DMS 273 (cell line): ENCODE measurements around the gene UBE2V1.
"Not testable (repeated sequence)": the region's sequence is repeated elsewhere in the genome, so short reads cannot be mapped to it uniquely, and the experiment has no call there.

Experiments used
- DNase-seq: peaks from one replicate; lab custom pipeline; 2025; ENCODE audit not compliant: unreplicated experiment; lab: John Stamatoyannopoulos, UW

Gene UBE2V1

DNA sequence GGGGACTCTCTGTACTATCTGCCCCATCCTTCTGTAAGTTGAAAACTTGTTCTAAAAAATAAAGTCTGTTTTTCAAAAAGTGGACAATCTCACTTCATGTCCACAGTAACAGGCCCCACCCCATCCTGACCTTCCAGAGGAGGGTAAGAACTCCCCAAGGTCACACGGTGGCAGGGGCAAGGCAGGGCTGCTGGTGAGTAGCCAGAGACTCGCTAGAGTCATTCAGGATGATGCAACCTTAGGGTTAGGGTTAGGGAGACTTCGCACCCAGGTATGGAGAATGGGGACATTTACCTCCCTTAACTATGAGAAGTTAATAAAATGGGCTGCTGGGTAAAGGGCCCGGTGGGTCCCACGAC, 25.1 kb upstream of the UBE2V1 start:
- DNase-seq, result no peak

DNA sequence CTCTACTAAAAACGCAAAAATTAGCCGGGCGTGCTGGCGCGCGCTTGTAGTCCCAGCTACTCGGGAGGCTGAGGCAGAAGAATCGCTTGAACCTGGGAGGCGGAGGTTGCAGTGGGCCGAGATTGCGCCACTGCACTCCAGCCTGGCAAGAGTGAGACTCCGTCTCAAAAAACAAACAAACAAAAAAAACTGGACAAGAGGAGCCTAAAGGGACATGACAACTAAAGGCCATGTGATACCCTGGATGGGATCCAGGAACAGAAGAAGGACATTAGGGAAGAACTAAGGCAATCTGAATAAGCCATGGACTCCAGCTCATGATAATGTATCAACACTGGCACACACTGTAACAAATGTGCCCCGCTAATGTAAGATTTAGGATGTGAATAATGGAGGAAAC, 24.8 kb upstream of the UBE2V1 start:
- DNase-seq, result not testable (repeated sequence)

DNA sequence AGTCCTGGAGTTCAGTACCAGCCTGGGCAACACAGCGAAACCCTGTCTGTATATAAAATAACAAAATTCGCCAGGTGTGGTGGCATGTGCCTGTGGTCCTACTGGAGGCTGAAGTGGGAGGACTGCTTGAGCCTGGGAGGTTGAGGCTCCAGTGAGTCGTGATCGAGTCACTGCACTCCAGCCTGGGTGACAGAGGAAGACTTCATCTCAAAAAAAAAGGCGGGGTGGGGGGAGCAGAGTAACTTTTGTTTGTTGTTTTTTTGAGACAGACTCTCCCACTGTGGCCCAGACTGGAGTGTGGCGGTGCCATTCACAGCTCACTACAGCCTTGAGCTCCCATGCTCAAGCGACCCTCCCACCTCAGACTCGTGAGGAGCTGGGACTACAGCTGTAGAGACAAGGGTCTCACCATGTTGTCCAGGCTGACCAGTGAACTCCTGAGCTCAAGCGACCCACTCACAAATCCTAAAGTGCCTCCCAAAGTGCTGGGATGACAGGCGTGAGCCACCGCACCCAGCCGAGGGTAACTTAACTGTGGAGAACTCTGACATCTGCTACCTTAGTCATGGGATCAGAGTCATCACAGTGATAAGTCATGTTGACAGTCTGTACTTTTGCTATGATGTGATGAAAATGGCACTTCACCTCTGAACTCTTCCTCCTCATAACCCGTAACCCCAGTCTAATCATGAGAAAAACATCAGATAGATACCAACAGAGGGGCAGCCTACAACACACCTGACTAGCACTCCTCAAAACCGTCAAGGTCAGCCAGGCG, 24.1 kb upstream of the UBE2V1 start:
- DNase-seq, result no peak

DNA sequence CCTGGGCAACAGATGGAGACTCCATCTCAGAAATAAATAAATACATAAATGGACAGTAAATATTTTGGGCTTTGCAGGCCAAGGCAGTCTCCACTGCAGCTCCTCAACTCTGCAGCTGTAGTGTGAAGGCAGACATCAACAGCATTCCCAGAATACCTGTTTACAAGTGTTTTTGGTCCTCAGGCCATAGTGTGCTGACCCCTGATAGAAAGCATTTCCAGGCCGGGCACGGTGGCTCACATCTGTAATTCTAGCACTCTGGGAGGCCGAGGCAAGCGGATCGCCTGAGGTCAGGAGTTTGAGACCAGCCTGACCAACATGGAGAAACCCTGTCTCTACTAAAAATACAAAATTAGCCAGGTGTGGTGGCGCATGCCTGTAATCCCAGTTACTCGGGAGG, 22.2 kb upstream of the UBE2V1 start:
- DNase-seq, result not testable (repeated sequence)

DNA sequence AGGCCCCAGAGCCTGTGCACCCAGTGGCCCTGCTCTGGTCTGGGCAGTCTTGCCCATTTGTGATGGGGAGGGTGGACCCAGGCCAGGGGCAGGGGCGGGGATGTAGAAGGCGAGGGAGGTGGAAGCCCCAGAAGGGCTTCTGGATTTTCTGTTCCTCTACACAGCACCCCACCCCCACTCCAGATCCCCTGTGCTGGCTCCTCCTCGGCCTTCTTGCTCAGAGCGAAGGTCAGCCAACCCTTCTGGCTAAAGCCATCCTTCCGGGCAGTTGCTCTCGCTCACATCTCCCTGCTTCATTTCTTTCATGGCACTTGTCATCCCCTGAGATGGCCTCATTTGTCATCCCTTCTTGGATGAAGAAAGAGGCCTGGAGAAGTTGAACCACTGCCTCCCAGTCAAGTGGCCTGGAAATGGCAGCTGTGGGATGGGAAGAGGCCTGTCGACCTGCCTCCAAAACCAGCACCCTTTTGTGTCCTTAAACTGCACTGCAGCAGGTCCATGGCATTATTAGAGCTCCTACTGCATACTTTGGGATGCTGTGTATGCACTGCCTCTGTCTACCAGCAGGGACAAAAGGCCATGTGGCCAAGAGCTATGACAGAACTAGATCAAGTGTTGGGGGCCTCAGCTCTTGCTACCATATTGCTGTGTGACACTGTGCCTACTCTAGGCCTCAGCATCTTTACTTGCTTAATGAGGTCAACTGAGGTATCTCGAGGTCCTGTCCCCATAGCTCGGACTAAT, 20.7 kb upstream of the UBE2V1 start:
- DNase-seq, result no peak

DNA sequence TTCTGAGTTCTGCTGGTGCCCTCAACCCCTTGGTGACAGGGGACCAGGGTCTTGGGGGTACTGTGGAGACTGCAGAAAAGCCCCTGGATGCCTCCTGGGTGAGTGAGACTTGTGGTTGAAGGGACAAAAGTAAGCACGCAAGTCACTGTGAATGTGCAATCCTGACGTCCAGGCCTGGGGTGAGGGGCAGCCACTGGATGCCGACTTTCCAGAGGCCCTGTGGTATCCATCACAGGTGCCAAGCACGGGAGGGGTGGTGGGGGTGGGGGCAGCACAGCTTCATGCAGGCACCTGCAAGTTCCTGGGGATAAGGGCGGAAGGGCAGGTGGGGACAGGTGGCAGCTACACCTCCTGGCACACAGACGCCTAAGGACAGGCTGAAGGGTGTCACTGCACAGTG, 20.1 kb upstream of the UBE2V1 start:
- no peak for DNase-seq

DNA sequence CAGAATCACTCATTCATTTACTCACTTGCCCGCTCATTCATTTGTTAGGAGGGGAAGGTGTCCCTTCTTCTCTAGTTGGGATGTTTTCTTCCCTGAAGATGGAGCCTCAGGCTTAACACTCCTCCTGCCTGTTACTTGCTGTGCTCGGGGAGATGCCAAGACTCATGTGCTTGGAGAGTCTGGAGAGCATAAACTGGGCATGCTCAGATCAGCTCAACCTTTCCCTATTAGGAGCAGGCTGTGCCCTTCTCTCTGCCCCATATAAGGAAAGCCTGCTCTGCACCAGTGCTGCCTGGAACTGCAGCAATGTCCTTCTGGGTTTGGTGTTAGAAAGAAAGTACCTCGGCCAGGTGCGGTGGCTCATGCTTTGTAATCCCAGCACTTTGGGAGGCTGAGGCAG, 18.0 kb upstream of the UBE2V1 start:
- DNase-seq, result peak; percentile 29

DNA sequence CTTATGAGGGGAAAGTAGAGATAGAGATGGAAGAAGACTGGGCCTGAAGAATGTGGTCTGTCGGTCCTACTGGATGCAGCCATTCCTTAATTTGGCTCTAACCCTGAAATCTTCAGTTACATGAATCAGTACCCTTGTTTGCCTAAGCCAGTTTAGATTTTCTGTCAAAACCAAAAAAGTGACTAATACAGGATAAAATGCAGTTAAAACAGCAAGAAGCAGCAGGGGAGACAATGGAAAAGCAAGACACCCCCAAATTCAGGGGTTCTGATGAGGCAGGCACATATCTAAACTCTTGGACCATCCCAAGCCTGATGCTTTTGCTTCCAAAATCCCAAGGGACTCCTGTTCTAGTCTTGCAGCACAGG, 17.4 kb upstream of the UBE2V1 start:
- DNase-seq, result no peak

DNA sequence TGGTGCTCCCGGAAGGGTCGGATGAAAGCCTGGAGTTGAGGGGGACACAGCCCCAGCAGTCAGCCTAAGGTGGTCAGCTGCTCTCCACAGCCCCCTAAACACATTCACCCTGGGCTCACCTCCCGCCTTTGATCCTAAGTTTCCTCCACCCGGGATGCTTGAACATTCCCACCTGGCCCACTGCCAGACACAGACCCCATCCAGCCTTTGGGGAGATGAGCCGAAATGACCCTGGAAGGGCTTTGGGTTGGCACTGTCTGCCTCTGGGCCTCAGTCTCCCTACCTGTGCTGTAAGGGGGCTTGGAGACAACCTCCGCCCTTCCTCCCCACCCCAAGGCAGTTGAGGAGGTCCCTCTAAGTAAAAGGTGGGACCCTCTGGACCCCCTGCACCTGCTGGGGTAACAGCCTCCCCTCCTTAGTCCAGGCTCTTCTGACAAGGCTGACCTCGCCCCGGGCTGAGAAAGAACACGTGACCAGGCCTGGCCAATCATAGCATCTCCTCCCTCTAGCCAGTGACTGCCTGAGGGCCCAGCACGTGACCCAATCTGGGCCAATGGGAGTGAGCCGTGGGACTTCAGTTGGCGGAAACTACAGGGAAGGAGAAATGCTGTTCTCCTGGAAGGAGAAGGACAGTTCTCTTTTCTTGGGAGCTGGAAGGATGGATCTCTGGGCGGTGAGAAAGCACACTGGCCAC, 16.9 kb upstream of the UBE2V1 start:
- peak; percentile 38 for DNase-seq

DNA sequence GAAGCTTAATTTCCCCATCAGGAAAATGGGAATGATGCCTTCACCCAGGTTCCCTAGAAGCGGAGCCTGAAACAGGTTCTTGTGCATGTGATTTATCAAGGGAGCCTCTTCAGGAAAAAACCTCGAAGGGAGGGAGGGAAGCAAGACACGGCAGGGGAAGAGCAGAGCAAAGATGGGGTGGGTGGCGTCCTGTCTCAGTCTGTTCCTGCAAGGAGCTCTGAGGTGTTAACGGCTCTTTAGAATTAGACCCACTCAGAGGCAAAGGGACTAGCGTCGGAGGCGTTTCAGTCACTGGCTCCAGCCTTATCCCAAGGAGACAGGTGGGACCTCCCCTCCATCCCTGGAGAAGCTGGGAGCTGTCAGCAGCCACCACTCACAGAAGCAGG, 15.6 kb upstream of the UBE2V1 start:
- DNase-seq, result no peak

DNA sequence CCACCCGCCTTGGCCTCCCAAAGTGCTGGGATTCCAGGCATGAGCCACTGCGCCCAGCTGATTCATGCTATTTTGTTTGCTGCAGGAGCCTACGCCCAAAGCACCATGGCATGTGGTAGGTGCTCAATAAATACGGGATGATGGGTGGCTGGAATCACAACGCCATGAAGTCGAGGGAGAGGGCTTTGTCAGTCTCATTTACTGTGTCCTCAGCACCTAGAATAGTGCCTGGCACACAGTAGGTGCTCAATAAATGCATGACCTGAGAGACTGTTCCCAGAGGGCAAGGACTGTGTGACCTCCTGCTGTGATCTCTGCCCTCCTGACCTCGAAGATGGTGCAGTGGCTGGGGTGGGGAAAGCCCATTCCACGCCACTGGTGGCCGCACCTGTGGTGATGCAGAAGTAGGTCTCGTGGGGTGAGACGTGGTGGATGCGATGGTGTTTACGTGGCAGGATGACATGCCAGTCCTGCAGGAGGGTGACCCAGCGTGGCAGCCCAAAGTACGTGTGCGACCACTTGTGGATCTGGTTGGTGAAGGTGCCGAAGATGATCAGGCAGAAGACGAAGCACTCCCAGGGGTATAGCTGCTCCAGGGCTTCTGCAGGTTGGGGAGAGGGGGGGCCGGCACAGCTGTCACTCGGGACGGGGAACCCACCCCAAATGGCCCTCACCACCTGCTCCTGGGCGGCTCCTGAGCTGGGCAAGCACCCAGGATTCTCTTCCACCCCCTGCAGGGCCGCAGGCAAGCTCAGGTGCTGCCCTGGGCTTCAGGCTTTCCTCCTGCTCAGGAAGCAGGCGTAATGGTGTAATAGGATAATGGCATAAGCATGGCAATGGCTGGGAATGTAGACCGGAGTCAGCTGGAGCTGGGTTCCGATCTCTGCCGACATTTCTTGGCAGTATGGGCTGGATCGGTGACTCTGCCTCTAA, 14.9 kb upstream of the UBE2V1 start:
- DNase-seq, result peak; percentile 36

DNA sequence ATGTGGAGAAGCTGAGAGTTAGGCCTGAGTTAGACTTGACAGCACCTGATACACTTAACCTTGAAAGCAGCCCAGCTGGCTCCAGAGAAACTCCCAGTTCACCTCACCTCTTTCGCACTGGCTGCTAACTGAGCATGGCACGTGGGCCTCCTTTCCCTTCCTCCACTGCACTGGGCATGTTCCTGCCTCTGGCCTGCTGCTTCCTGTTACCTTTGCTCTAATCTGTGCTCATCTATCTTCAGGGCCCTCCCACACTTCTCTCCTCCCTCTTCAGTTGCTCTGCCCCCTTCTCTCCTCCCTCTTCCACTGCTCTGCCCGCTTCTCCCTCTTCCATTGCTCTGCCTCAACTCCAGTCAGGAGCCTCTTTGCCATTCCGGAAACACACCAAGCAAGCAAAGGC, 13.7 kb upstream of the UBE2V1 start:
- peak; percentile 35 for DNase-seq

DNA sequence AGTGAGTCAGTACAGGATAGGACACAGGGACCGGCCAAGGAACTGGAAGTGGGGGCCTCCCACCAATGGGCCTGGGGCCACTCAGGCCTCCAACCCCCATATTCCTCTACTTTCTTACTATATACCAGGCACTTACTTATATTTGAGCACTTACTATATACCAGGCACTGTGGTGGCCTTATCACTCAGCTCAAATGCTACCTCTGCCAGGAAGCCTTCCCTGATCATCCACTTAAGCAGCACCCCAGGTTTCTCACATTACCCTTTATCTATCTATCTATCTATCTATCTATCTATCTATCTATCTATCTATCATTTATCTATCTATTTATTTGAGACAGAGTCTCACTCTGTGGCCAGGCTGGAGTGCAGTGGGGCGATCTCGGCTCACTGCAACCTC, 12.3 kb upstream of the UBE2V1 start:
- no peak for DNase-seq

DNA sequence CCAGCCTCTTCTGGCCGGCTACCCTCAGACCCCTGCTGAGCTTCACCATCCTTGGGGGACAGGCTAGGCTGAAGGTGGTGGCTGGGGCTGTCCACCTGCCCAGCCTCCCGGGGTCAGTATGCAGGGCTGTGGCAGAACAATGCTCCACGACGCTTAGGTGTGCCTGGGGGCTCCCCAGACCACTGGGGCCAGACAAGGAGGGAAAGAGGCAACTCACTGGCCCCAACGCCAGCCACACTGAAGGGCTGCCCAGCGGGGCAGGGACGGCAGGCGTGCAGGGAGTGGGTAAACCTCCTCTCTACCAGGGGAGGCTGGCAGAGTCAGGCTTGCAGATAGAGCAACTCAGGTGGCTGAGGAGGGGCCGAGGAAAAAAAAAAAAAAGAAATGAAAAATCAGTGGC, 11.5 kb upstream of the UBE2V1 start:
- DNase-seq, result no peak

DNA sequence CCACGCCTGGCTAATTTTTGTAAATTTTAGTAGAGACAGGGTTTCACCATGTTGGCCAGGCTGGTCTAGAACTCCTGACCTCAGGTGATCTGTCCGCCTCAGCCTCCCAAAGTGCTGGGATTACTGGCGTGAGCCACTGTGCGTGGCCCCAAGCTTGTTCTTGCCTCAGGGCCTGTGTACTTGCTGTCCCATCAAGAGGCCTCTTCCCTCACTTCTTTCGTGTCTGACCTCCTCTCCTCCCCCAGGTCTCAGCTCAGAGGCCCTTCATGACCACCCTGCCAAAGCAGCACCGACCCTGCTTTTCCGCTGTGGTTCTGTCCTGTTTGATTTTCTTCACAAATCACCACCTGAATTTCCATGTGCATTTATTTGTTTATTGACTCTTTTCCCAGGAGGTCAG, 10.5 kb upstream of the UBE2V1 start:
- DNase-seq, result no peak

DNA sequence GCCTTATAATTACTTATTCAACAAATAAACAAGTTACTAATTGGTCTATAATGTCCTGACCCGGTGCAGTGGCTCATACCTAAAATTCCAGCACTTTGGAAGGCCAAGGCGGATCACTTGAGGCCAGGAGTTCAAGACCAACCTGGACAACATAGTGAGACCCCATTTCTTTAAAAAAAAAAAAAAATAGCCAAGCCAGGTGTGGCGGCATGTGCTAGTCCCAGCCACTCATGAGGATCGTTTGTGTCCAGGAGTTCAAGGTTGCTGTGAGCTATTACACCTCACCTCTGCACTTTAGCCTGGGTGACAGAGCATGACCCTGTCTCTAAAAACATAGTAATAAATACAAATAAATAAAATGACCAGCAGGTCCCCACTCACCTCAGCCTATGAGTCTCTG, 9.8 kb upstream of the UBE2V1 start:
- no peak for DNase-seq

DNA sequence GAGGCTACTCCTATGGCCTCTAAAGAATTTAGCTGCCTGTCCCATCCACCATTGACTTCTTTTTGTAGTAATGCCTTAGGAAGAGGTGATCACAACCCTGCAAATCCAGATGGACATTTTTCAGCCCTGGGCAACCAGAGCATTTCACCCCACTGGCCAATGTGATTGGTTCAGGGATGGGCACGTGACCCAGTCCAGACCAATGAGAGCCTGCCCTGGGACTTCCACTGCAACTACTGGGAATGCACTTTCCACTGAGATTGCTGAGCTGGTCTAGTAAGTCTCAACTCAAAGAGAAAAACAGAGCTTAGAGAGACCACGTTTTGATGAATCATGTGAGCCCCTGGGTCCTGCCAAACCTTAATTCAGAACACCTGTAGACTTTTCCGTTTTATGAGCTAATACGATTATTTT, 8.9 kb upstream of the UBE2V1 start:
- peak; percentile 77 for DNase-seq

DNA sequence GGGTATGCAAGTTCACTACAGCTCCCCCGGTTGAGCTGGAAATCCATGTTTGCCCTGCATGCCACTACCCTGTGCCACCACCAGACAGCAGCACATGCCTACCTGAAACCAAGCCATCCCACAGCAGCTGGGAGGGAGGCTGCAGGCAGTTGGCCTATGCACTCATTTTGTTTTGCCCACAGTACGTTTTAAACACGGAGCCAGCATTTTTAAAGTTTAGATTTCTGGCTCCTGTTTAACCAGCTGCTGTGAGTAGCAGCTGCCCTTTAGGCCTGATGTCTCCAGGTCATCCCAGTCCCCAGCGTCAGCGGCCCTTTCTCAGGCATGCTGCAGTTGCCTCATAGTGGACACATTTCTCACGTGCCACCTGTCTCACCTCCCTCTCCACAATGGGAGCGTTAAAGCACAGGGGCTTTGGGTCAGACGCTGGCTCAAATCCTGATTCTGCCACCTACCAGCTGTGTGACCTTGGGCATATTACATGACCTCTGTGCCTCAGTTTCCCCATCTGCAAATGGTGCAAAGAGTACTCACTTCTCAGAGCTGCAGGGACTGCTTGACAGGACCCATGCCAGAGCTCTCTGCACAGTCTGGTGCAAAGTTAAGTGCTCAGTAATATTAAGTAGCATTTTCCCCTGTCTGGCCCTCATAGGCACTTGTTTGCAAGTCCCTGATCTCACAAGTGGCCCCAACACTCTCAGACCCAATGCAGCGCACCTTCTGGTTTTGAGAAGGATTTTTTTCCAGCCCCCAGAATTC, 8.2 kb upstream of the UBE2V1 start:
- DNase-seq, result peak; percentile 91

DNA sequence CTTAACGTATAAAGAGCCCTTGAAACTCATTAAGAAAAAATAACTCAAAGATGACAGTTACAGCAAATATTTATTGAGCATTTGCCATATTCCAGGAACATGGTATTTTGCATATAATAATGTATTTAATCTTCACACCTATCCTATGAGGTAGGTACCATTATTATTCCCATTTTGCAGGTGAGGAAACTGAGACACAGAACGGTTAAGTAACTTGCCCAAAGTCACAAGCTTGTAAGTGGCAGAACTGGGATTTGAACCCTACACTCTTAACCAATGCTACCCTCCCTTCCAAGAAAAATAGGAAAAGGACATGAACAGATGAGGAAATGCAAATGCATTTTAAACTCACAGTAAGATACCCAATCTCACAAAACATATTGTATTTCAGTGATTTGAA, 5.3 kb upstream of the UBE2V1 start:
- DNase-seq, result no peak

DNA sequence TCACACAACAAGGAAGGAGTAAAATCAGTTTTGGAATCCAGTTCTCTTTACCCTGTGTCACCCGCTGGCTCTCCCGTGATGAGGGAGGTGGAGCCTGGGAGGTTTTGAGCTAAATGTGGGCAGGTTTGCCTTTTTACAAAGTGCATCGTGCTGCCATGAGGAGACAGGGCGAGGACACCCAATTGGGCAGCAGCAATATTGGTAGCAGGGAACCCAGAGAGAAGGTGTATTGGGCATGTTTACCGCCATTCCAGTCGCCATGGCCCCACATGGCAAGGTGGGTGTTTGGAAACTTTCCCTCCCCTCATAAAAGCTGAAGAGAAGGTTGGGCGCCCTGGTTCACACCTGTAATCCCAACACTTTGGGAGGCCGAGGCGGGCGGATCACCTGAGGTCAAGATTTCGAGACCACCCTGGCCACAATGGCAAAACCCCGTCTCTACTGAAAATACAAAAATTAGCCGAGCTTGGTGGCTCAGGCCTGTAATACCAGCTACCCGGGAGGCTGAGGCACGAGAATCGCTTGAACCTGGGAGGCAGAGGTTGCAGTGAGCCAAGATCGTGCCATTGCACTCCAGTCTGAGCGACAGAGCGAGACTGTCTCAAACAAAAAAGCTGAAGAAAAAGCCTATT, 3.5 kb upstream of the UBE2V1 start:
- DNase-seq, result no peak
